Activated T-cell treated with anti-CD3 and anti-CD28 coated beads, Interleukin-2, amount 50 U/mL, for 48 hours (primary cell): ENCODE data around the gene GDF3.

Experiments
- DNase-seq, 2 experiments: peaks; one replicate each; pipeline ENCODE4 v3.0.0-alpha.2; 2020

GDF3 gene

DNA sequence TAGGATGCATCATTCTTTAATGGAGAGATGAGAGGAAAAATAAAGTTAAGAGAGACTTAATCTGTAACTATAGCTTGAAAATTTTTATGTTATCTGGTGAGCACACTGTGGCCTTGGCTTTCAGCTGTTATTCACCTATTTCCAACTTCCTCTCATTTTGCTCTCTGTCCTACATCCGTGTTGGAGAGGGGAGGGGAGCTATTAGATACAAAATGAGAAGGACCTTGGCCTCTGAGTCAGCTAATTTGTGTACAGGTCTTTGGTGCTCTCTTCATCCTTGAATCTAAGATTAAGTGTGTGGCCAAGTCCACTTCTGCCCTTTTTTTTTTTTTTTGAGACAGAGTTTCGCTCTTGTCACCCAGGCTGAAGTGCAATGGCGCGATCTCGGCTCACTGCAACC, 29.0 kb downstream of the GDF3 start:
- no peak for DNase-seq

DNA sequence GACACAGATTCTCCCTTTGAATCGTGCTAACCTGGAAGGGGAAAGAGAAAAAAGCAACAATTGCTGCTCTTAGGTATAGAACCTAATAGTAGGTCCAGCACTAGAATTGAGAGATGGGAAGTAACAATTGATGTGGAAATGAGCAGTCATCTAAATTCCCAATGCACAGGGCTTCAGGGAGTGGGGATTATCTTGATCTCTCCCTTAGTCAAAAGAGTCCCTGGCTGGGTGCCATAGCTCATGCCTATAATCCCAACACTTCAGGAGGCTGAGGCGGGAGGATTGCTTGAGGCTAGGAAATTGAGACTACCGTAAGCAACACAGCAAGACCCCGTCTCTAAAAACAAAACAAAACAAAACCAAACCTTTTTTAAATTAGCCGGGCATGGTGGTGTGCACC, 33.8 kb downstream of the GDF3 start:
- no peak for DNase-seq

DNA sequence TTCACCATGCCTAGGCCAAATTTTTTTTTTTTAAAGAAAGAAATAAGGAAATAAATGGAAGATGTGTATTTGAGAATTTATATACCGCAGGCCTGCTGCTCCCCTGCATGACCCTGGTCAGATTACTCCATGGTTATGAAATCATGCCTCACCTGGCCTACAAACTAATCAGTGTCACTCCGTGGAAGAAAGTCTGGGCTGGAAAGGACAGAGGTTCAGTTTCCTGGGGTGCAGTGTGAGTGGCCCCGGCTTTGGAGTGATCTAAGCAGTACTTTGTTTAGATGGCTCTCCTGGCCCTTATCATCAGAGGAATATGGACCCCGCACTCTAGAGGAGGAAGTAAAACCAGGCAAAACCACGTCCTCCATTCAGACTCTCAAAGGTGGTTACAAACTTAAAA, 39.5 kb downstream of the GDF3 start:
- DNase-seq, result no peak

DNA sequence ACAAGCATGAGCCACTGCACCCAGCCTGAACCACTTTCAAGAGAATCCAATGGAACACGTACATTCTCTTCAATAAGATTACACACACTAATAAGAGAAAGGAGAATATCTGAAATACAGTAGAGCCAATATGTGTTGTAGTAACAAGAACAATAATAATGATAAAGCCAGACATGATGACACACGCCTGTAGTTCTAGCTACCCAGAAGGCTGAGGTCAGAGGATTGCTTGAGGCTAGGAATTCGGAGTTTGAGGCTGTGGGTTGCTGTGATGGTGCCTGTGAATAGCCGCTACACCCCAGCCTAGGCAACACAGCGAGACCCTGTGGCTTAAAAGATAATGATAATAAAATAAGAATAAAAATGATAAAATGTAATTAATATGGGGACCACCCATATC, 45.5 kb downstream of the GDF3 start:
- no peak for DNase-seq

DNA sequence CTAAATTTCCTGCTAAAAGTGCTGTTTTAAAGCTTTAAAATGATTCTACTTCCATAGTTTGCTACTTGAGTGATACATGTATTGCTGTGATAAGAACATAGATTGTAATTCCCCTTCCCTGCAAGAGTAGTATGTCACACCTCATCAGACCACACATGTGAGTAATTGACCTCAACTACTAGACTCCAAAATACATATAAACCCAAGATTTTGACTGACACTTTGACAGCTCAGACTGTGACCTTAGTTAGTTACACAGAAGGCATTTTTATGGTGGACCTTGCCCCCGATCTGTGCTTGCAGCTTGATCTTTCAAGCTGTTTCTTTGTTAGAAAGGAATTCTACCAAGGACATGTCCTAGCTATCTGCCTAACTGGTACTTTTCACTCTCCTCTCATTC, 48.5 kb downstream of the GDF3 start:
- DNase-seq, result no peak

DNA sequence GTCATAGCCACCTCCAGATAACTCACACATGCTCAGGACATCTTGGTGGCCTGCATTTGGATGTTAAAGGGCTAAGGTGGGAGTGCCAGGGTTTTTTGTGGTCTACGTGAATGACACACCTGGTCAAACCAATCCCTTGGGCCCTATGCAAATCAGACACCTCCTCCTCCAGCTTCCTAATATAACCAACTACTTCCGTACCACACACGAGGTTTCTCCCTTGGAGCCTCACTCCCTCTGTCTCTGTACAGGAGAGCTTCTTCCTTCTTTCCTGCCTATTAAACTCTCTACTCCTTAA, 49.4 kb downstream of the GDF3 start:
- no peak for DNase-seq

DNA sequence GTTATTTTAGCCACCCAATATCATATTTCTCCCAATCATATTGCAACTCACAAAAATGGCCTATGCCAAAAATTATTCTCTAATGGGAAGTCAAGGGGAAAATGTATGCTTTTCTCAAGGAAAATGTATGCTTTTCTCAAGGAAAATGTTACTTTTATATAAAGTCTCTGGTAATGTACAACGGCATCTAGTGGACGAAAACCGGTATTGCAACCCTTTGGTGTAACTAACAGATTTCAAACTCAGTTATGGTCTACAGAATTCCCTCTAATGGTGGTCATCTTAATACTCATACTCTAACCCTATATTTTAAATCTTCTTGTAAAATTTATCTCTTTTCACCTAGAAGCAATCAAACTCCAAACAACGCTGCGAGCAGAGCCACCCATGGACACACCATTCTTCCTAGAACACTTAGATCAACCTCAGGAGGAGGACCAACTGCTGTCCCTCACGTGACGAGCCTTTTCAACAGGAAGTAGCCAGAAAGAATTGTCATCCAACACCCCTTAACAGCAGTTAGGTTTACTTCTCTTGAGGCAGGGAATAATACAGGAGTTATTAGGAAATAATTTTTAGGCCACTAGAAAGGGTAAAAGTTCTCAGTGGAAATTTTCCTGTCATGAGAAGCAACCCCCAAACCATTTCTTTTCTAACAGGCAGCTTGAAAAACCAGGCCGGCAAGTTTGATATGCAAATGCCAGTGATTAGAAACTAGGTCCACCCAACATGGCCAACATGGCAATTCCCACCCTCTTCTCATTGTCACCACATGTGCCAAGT, 50.0 kb downstream of the GDF3 start:
- no peak for DNase-seq

DNA sequence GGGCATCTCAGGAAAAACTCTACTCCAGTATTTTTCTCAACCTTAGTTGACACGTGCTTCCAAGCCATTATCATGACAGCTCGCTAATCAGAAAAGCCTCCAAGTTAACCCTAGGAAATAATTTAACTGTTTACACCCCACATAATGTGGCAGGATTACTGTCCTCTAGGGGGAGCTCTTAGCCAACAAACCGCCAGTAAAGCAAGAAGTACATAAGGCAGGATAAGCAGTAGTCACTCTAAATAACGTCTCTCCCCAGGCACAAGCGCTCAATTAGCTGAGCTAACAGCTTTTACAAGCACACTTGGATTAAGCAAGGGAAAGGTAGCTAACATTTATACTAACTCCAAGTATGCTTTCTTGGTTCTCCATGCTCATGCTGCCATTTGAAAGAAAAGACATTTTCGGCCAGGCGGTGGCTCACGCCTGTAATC, 52.7 kb downstream of the GDF3 start:
- DNase-seq, result peak; percentile 49 to 57

DNA sequence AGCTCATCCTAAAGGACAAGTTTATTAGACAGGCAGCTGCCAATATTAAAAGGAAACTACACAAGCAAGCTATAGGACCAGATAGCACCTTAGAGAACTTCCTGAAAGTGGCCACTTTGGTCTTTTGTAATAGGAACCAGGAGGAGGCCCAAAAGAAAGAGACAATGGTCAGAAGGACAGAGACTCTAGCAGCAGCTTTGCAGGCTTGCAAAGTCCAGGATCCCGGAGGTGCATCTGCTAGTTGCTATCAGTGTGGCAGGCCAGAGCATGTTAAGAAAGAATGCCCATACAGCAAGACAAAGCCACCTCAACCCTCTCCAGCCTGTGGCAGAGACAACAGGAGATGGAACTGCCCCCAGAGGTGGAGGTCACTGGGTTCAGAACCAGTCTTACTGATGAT, 53.3 kb downstream of the GDF3 start:
- no peak for DNase-seq

DNA sequence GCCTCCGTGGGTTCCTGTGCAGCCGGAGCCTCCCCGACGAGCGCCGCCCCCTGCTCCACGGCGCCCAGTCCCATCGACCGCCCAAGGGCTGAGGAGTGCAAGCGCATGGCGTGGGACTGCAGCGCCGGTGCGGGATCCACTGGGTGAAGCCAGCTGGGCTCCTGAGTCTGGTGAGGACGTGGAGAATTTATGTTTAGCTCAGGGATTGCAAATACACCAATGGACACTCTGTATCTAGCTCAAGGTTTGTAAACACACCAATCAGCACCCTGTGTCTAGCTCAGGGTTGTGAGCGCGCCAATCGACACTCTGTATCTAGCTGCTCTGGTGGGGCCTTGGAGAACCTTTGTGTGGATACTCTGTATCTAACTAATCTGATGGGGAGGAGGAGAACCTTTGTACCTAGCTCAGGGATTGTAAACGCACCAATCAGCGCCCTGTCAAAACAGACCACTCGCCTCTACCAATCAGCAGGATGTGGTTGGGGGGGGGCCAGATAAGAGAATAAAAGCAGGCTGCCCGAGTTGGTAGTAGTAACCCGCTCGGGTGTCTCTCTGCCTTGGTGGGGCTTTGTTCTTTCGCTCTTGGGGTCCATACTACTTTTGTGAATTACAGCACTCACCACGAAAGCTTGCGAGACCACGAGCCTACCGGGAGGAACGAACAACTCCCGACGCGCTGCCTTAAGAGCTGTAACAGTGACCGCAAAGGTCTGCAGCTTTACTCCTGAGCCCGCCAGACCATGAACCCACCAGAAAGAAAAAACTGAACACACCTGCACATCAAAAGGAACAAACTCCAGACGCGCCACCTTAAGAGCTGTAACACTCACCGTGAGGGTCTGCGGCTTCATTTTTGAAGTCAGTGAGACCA, 55.2 kb downstream of the GDF3 start:
- DNase-seq, result peak; percentile 68 to 73
